ENCODE results near the gene PRKD2.

The PRKD2 gene

DNA sequence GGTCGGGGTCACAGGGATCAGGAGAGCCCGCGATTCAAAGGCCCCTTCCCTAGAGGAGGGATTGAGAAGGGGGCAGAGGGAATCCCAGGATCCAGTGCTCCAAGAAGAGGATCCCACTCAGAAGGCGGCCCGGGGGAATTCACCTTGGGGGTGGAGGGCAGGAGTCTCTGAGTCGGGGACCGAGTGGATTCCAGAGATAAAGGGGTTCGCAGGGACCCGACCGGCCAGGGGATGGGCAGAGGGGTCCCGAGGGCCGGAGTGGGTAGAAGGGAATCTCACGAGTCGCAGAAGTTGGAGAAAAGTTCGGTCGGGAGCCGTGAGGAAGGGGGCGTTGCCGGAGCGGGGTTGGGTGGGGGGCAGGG is 261 bp downstream of the PRKD2 start (continued):
- TF ChIP-seq, protein P1, sequence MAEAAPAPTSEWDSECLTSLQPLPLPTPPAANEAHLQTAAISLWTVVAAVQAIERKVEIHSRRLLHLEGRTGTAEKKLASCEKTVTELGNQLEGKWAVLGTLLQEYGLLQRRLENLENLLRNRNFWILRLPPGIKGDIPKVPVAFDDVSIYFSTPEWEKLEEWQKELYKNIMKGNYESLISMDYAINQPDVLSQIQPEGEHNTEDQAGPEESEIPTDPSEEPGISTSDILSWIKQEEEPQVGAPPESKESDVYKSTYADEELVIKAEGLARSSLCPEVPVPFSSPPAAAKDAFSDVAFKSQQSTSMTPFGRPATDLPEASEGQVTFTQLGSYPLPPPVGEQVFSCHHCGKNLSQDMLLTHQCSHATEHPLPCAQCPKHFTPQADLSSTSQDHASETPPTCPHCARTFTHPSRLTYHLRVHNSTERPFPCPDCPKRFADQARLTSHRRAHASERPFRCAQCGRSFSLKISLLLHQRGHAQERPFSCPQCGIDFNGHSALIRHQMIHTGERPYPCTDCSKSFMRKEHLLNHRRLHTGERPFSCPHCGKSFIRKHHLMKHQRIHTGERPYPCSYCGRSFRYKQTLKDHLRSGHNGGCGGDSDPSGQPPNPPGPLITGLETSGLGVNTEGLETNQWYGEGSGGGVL (tag by site-specific recombination; IDR thresholded peaks at IDR 0.05) = no peak
- TF ChIP-seq, protein P2, sequence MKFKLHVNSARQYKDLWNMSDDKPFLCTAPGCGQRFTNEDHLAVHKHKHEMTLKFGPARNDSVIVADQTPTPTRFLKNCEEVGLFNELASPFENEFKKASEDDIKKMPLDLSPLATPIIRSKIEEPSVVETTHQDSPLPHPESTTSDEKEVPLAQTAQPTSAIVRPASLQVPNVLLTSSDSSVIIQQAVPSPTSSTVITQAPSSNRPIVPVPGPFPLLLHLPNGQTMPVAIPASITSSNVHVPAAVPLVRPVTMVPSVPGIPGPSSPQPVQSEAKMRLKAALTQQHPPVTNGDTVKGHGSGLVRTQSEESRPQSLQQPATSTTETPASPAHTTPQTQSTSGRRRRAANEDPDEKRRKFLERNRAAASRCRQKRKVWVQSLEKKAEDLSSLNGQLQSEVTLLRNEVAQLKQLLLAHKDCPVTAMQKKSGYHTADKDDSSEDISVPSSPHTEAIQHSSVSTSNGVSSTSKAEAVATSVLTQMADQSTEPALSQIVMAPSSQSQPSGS (tag by site-specific recombination; IDR thresholded peaks at IDR 0.05; ENCODE audit: low read depth) = no peak
- no peak for TF ChIP-seq ZNF157 (tag by site-specific recombination; IDR thresholded peaks at IDR 0.05)
- no peak for TF ChIP-seq REPIN1 (tag by site-specific recombination; IDR thresholded peaks at IDR 0.05; ENCODE audit: low read depth)
- TF ChIP-seq, protein P3, sequence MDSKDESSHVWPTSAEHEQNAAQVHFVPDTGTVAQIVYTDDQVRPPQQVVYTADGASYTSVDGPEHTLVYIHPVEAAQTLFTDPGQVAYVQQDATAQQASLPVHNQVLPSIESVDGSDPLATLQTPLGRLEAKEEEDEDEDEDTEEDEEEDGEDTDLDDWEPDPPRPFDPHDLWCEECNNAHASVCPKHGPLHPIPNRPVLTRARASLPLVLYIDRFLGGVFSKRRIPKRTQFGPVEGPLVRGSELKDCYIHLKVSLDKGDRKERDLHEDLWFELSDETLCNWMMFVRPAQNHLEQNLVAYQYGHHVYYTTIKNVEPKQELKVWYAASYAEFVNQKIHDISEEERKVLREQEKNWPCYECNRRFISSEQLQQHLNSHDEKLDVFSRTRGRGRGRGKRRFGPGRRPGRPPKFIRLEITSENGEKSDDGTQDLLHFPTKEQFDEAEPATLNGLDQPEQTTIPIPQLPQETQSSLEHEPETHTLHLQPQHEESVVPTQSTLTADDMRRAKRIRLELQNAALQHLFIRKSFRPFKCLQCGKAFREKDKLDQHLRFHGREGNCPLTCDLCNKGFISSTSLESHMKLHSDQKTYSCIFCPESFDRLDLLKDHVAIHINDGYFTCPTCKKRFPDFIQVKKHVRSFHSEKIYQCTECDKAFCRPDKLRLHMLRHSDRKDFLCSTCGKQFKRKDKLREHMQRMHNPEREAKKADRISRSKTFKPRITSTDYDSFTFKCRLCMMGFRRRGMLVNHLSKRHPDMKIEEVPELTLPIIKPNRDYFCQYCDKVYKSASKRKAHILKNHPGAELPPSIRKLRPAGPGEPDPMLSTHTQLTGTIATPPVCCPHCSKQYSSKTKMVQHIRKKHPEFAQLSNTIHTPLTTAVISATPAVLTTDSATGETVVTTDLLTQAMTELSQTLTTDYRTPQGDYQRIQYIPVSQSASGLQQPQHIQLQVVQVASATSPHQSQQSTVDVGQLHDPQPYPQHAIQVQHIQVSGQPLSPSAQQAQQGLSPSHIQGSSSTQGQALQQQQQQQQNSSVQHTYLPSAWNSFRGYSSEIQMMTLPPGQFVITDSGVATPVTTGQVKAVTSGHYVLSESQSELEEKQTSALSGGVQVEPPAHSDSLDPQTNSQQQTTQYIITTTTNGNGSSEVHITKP (tag by site-specific recombination; IDR thresholded peaks at IDR 0.05) = peak; percentile 90
- 0 out of 2 replicates have a peak, but pooled peaks have one; percentile 25 for TF ChIP-seq KLF9 (tag by site-specific recombination; IDR thresholded peaks at IDR 0.05; ENCODE audit: low read depth)
- TF ChIP-seq, protein P4, sequence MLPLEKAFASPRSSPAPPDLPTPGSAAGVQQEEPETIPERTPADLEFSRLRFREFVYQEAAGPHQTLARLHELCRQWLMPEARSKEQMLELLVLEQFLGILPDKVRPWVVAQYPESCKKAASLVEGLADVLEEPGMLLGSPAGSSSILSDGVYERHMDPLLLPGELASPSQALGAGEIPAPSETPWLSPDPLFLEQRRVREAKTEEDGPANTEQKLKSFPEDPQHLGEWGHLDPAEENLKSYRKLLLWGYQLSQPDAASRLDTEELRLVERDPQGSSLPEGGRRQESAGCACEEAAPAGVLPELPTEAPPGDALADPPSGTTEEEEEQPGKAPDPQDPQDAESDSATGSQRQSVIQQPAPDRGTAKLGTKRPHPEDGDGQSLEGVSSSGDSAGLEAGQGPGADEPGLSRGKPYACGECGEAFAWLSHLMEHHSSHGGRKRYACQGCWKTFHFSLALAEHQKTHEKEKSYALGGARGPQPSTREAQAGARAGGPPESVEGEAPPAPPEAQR (tag by site-specific recombination; IDR thresholded peaks at IDR 0.05) = no peak
- TF ChIP-seq, protein P5, sequence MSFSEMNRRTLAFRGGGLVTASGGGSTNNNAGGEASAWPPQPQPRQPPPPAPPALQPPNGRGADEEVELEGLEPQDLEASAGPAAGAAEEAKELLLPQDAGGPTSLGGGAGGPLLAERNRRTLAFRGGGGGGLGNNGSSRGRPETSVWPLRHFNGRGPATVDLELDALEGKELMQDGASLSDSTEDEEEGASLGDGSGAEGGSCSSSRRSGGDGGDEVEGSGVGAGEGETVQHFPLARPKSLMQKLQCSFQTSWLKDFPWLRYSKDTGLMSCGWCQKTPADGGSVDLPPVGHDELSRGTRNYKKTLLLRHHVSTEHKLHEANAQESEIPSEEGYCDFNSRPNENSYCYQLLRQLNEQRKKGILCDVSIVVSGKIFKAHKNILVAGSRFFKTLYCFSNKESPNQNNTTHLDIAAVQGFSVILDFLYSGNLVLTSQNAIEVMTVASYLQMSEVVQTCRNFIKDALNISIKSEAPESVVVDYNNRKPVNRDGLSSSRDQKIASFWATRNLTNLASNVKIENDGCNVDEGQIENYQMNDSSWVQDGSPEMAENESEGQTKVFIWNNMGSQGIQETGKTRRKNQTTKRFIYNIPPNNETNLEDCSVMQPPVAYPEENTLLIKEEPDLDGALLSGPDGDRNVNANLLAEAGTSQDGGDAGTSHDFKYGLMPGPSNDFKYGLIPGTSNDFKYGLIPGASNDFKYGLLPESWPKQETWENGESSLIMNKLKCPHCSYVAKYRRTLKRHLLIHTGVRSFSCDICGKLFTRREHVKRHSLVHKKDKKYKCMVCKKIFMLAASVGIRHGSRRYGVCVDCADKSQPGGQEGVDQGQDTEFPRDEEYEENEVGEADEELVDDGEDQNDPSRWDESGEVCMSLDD (tag by site-specific recombination; IDR thresholded peaks at IDR 0.05) = no peak
- 0 out of 2 replicates have a peak, but pooled peaks have one; percentile 11 for TF ChIP-seq ZNF335 (tag by site-specific recombination; conservative IDR thresholded peaks at IDR 0.05)
- no peak for TF ChIP-seq ZBTB20 (tag by site-specific recombination; IDR thresholded peaks at IDR 0.05)
- no peak for TF ChIP-seq ZNF10 (tag by site-specific recombination; IDR thresholded peaks at IDR 0.05)
- TF ChIP-seq ZSCAN16 (tag by site-specific recombination; IDR thresholded peaks at IDR 0.05) = no peak
- TF ChIP-seq, protein P6, sequence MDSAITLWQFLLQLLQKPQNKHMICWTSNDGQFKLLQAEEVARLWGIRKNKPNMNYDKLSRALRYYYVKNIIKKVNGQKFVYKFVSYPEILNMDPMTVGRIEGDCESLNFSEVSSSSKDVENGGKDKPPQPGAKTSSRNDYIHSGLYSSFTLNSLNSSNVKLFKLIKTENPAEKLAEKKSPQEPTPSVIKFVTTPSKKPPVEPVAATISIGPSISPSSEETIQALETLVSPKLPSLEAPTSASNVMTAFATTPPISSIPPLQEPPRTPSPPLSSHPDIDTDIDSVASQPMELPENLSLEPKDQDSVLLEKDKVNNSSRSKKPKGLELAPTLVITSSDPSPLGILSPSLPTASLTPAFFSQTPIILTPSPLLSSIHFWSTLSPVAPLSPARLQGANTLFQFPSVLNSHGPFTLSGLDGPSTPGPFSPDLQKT (IDR thresholded peaks at IDR 0.05; ENCODE audit: borderline replicate concordance, low read depth, low read length) = no peak
